T-helper 2 cell treated with Interferon-gamma antibody and Interleukin-4, amounts not matched to agents 5 μg/mL and 100 μg/mL, for 36 hours (primary cell): ENCODE measurements around the gene PSIP1.
"Not testable (repeated sequence)": the region's sequence is repeated elsewhere in the genome, so short reads cannot be mapped to it uniquely, and the experiment has no call there.

ENCODE experiments used
- DNase-seq: peaks from one replicate; pipeline ENCODE4 v3.0.0; 2021; ENCODE audit warnings: low spot score
- H3K27ac Mint-ChIP-seq: one replicate; pipeline ENCODE4 v1.8.0; 2021; ENCODE audit warnings: mild to moderate bottlenecking, mixed read lengths
- H3K27me3 Mint-ChIP-seq: one replicate; pipeline ENCODE4 v1.8.0; 2021; ENCODE audit warnings: low read depth, mixed read lengths
- H3K36me3 Mint-ChIP-seq: one replicate; pipeline ENCODE4 v1.8.0; 2021; ENCODE audit warnings: low read depth, mixed read lengths
- H3K4me1 Mint-ChIP-seq: one replicate; pipeline ENCODE4 v1.8.0; 2021; ENCODE audit warnings: low read depth, mixed read lengths
- H3K4me3 Mint-ChIP-seq: one replicate; pipeline ENCODE4 v1.8.0; 2022; ENCODE audit warnings: mild to moderate bottlenecking, moderate library complexity, mixed read lengths
- H3K9me3 Mint-ChIP-seq: one replicate; pipeline ENCODE4 v1.8.0; 2021; ENCODE audit warnings: mixed read lengths

The PSIP1 gene

GRCh38 chr9:15491950-15492349 is 18.8 kb downstream of the PSIP1 start:
- H3K4me1 Mint-ChIP-seq, result peaks cover 15% of the 10 kb centered on the region
- peaks cover 9% of the 10 kb centered on the region for H3K9me3 Mint-ChIP-seq
- H3K4me3 Mint-ChIP-seq, result no peak overlapping the region
- H3K27me3 Mint-ChIP-seq, result no peaks in the 10 kb centered on the region
- peak overlapping the region; percentile 13 for H3K27ac Mint-ChIP-seq
- DNase-seq, result no peak
- H3K36me3 Mint-ChIP-seq, result peaks cover 70% of the 10 kb centered on the region

- Mint-ChIP-seq H3K36me3 (peaks cover 50% of the 10 kb centered on the region), H3K4me1 (peaks cover 21% of the 10 kb centered on the region), H3K4me3 (no peak overlapping the region), H3K9me3 (no peaks in the 10 kb centered on the region), H3K27me3 (no peaks in the 10 kb centered on the region), H3K27ac (peak overlapping the region; percentile 49)
- no peak for DNase-seq
These were observed 24.7 kb downstream of the PSIP1 start for GRCh38 chr9:15485836-15486666.

- Mint-ChIP-seq H3K27me3 (no peaks in the 10 kb centered on the region), H3K36me3 (peaks cover 47% of the 10 kb centered on the region), H3K27ac (no peak overlapping the region), H3K4me3 (no peak overlapping the region), H3K9me3 (no peaks in the 10 kb centered on the region), H3K4me1 (peaks cover 22% of the 10 kb centered on the region)
- no peak for DNase-seq
These were observed 26.0 kb downstream of the PSIP1 start for GRCh38 chr9:15484802-15485201.

DNA sequence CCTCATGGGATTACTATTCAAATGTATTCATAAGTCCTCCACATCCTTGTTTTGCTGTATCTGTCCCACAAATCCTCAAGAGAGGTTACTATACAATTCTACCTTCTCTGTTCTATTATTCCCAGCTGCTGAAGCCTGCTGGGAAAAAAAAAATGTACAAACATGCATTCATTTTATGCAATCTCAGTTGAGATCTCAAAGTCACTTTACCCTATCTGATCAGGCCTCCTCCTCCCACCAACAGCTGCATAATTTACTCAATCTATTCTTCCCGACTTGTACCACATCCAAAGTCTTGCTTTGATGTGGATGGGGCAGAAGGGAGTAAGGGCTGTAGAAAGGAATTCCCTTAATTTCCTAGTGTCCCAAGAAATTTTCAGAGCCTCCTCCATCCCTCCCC is 28.6 kb downstream of the PSIP1 start:
- no peaks in the 10 kb centered on the region for H3K9me3 Mint-ChIP-seq
- no peak overlapping the region for H3K4me3 Mint-ChIP-seq
- H3K4me1 Mint-ChIP-seq, result peaks cover 20% of the 10 kb centered on the region
- no peak for DNase-seq
- peaks cover 49% of the 10 kb centered on the region for H3K36me3 Mint-ChIP-seq
- no peaks in the 10 kb centered on the region for H3K27me3 Mint-ChIP-seq
- H3K27ac Mint-ChIP-seq, result peak overlapping the region; percentile 37

GRCh38 chr9:15480028-15480427 is 30.7 kb downstream of the PSIP1 start:
- Mint-ChIP-seq H3K9me3 (no peaks in the 10 kb centered on the region), H3K4me1 (peaks cover 17% of the 10 kb centered on the region), H3K4me3 (no peak overlapping the region), H3K27me3 (no peaks in the 10 kb centered on the region), H3K27ac (no peak overlapping the region), H3K36me3 (peaks cover 48% of the 10 kb centered on the region)
- DNase-seq, result no peak

GRCh38 chr9:15475923-15476536 is 34.7 kb downstream of the PSIP1 start:
- peaks cover 7% of the 10 kb centered on the region for H3K4me1 Mint-ChIP-seq
- no peak overlapping the region for H3K4me3 Mint-ChIP-seq
- no peak for DNase-seq
- no peaks in the 10 kb centered on the region for H3K9me3 Mint-ChIP-seq
- H3K36me3 Mint-ChIP-seq, result peaks cover 51% of the 10 kb centered on the region
- H3K27me3 Mint-ChIP-seq, result no peaks in the 10 kb centered on the region
- H3K27ac Mint-ChIP-seq, result no peak overlapping the region

DNA sequence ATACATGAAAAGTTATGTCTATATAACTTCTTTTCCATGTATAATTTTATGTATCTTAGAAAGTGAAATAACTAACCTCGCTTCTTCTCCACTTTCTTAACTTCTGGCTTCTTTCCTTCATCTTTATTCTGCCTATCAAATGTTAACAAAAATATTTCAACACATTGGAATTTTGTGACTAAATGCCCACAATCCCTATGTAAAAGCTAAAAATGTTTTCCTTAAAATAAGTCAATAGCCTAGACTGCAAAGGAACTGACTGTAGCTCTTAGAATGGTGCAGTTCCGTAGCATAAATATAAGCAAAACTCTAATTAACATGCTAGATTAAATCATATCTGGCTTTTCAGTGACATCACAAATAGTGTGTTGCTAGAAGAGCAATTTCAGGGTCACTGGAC is 40.9 kb downstream of the PSIP1 start:
- peaks cover 8% of the 10 kb centered on the region for H3K4me1 Mint-ChIP-seq
- no peaks in the 10 kb centered on the region for H3K9me3 Mint-ChIP-seq
- DNase-seq, result no peak
- no peak overlapping the region for H3K27ac Mint-ChIP-seq
- H3K27me3 Mint-ChIP-seq, result no peaks in the 10 kb centered on the region
- peaks cover 60% of the 10 kb centered on the region for H3K36me3 Mint-ChIP-seq
- H3K4me3 Mint-ChIP-seq, result no peak overlapping the region

DNA sequence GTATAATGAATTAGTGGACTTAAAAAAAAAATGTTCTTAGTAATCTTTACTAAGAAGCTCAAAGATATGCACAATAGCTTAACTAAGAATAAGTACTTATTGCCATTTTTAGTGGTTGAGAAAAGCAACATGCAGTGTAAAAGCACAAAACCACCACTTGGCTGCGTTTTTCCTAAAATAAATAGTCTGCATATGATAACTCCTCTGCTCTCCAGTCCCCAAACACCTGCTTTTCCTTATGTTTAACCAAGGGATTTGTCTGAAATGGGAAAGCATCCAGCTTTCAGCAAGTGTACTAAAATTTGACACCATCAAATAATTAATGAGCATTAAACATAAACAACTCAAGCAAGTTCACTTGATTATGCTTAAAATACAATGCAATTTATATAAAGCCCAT is 41.4 kb downstream of the PSIP1 start:
- peaks cover 8% of the 10 kb centered on the region for H3K4me1 Mint-ChIP-seq
- no peak for DNase-seq
- no peaks in the 10 kb centered on the region for H3K9me3 Mint-ChIP-seq
- H3K27ac Mint-ChIP-seq, result no peak overlapping the region
- H3K36me3 Mint-ChIP-seq, result peaks cover 58% of the 10 kb centered on the region
- H3K27me3 Mint-ChIP-seq, result no peaks in the 10 kb centered on the region
- no peak overlapping the region for H3K4me3 Mint-ChIP-seq

DNA sequence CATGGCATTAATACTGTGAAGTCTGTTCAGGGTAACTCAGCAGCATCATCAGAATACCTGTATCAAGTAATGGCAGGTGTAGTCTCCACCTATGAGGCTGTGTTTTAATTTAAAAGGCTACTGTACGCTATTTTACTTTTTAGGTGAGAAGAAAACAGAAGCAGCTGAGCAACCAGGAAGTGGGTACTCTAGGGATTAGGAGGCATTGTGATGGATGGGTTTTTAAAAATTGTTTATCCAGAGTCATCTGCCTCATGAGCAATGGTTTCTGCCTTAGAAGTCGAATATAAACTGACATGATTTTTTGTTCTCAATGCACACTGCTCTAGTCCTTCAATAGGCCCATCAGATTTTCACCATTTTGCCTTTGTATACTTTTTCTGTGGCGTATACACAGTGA is 42.6 kb downstream of the PSIP1 start:
- no peaks in the 10 kb centered on the region for H3K9me3 Mint-ChIP-seq
- H3K4me1 Mint-ChIP-seq, result peaks cover 6% of the 10 kb centered on the region
- H3K4me3 Mint-ChIP-seq, result no peak overlapping the region
- DNase-seq, result no peak
- no peaks in the 10 kb centered on the region for H3K27me3 Mint-ChIP-seq
- peaks cover 62% of the 10 kb centered on the region for H3K36me3 Mint-ChIP-seq
- H3K27ac Mint-ChIP-seq, result no peak overlapping the region

GRCh38 chr9:15461601-15462000 is 49.2 kb downstream of the PSIP1 start:
- H3K36me3 Mint-ChIP-seq, result peaks cover 55% of the 10 kb centered on the region
- H3K27me3 Mint-ChIP-seq, result no peaks in the 10 kb centered on the region
- H3K9me3 Mint-ChIP-seq, result no peaks in the 10 kb centered on the region
- no peak overlapping the region for H3K27ac Mint-ChIP-seq
- H3K4me1 Mint-ChIP-seq, result no peaks in the 10 kb centered on the region
- no peak for DNase-seq
- no peak overlapping the region for H3K4me3 Mint-ChIP-seq

- Mint-ChIP-seq H3K27me3 (no peaks in the 10 kb centered on the region), H3K4me1 (no peaks in the 10 kb centered on the region), H3K36me3 (peaks cover 55% of the 10 kb centered on the region), H3K27ac (no peak overlapping the region), H3K4me3 (no peak overlapping the region), H3K9me3 (no peaks in the 10 kb centered on the region)
- DNase-seq, result no peak
These were observed 49.7 kb downstream of the PSIP1 start for GRCh38 chr9:15461056-15461455.

DNA sequence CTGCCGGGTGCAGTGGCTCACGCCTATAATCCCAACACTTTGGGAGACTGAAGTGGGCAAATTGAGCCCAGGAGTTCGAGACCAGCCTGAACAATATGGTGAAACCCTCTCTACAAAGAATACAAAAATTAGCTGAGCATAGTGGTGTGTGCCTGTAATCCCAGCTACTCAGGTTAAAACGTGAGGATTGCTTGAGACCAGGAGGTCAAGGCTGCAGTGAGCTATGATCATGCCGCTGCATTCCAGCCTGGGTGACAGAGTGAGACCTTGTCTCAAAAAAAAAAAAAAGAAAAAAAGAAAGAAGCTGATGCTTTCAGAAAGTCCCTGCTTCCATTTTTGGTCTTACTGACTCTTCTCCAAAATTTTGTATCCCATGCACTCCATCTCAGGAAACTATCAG is 56.8 kb downstream of the PSIP1 start:
- DNase-seq, result no peak
- Mint-ChIP-seq H3K27ac (no peak overlapping the region), H3K36me3 (peaks cover 47% of the 10 kb centered on the region), H3K27me3 (no peaks in the 10 kb centered on the region), H3K4me1 (no peaks in the 10 kb centered on the region), H3K4me3 (no peak overlapping the region), H3K9me3 (no peaks in the 10 kb centered on the region)

DNA sequence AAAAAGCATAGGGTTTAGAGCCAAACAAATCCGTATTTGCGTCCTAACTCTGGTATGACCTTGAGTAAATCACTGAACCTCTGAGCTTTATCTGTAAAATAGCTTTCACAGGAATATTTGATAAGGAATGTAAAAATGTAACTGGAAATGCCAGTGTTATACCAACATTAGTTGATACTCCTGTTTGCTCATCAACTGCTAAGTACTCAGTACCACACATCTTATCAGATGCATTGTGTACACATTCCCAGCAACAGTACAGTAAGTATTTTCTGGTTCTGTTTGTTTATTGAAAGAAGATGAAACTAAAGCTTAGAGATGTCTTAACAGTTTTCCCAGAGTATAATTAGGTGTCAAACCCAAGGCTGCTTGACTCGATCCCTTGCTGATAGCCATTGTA is 66.6 kb downstream of the PSIP1 start:
- H3K9me3 Mint-ChIP-seq, result peaks cover 4% of the 10 kb centered on the region
- H3K27ac Mint-ChIP-seq, result no peak overlapping the region
- no peak overlapping the region for H3K4me3 Mint-ChIP-seq
- no peaks in the 10 kb centered on the region for H3K27me3 Mint-ChIP-seq
- peaks cover 78% of the 10 kb centered on the region for H3K36me3 Mint-ChIP-seq
- no peak for DNase-seq
- H3K4me1 Mint-ChIP-seq, result no peaks in the 10 kb centered on the region

DNA sequence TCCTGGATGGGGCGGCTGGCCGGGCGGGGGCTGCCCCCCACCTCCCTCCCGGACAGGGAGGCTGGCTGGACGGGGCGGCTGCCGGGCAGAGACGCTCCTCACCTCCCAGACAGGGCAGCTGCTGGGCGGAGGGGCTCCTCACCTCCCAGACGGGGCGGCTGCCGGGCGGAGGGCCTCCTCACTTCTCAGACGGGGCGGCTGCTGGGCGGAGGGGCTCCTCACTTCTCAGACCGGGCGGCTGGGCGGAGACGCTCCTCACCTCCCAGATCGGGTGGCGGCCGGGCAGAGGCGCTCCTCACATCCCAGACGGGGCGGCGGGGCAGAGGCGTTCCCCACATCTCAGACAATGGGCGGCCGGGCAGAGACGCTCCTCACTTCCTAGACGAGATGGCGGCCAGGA is 68.5 kb downstream of the PSIP1 start:
- not testable (repeated sequence) for H3K4me3 Mint-ChIP-seq, H3K27ac Mint-ChIP-seq
- H3K36me3 Mint-ChIP-seq, result peaks cover 82% of the 10 kb centered on the region

More for the DNA sequence above, 68.5 kb downstream of the PSIP1 start:
- DNase-seq, H3K4me1 Mint-ChIP-seq, H3K9me3 Mint-ChIP-seq, H3K27me3 Mint-ChIP-seq: not testable (repeated sequence)
